A549 (cell line): ENCODE measurements around the gene FUT8. TPM values are rescaled to one million over a fixed set of nuclear protein-coding genes. Genes with fewer than 3 reads are reported as not detected.

Experiments used
- ATAC-seq, 2 experiments: fragments of 200-7000 bp in 1 of 2; fragments of >200 bp in 1 of 2; cut with Nextera tagmentation in 1 of 2; cut with Tn5 transposase in 1 of 2; 3 replicates each; pipeline versions ENCODE4 v1.8.0 to v1.9.1; 2018 to 2020; ENCODE audit warnings: mild to moderate bottlenecking in 1 of 2, moderate library complexity in 1 of 2
- CTCF ChIA-PET: fragments of 300-600 bp; sonication (Branson Sonifier 250); formaldehyde crosslinking; extraction: SDS; loops from one replicate; lab custom pipeline; 2021; ENCODE audit warnings: antibody characterized with exemption, inconsistent platforms; lab: Yijun Ruan, JAX
- POLR2A ChIA-PET: fragments of 350-600 bp; formaldehyde crosslinking; extraction: SDS; loops from one replicate; lab custom pipeline; 2021; ENCODE audit warnings: antibody characterized with exemption, inconsistent platforms; lab: Yijun Ruan, JAX
- DNase-seq, 2 experiments: peaks; one replicate each; pipeline versions ENCODE4 v3.0.0 to v3.0.0-alpha.2; 2011 to 2016; ENCODE audit warnings: low read depth in 1 of 2, low spot score in 1 of 2
- FAIRE-seq: peaks from 2 replicates; lab custom pipeline; 2011; peaks lifted over from hg19 to GRCh38; lab: Jason Lieb, UNC
- H3K27ac ChIP-seq, 2 experiments: fragments of >200 bp; sonication (Bioruptor Twin); formaldehyde crosslinking; 3 replicates each; pipeline ENCODE4 v1.5.1; 2016 to 2017
- H3K4me1 ChIP-seq: fragments of >200 bp; sonication (Bioruptor Twin); formaldehyde crosslinking; 3 replicates; pipeline ENCODE4 v1.6.1; 2016
- H3K4me2 ChIP-seq: fragments of >200 bp; sonication (Bioruptor Twin); formaldehyde crosslinking; 3 replicates; pipeline ENCODE4 v1.6.1; 2016
- H3K4me3 ChIP-seq: fragments of >200 bp; sonication (Bioruptor Twin); formaldehyde crosslinking; 3 replicates; pipeline ENCODE4 v1.5.1; 2016
- H3K9me3 ChIP-seq: fragments of >200 bp; sonication (Bioruptor Twin); formaldehyde crosslinking; 3 replicates; pipeline ENCODE4 v1.6.1; 2016
- ATOH8 ChIP-seq: fragments of 250-450 bp; sonication (Bioruptor Pico); IDR thresholded peaks from 2 replicates; pipeline ENCODE4 v1.5.0; 2020; ENCODE audit warnings: low read depth, mild to moderate bottlenecking, moderate library complexity
- CBX2 ChIP-seq: fragments of 200-600 bp; sonication (generic); IDR thresholded peaks from 2 replicates; pipeline ENCODE4 v1.6.1; 2016; ENCODE audit warnings: low read depth, mild to moderate bottlenecking, borderline replicate concordance
- CHD4 ChIP-seq: fragments of 200-600 bp; sonication (generic); IDR thresholded peaks from 2 replicates; pipeline ENCODE4 v1.6.1; 2016; ENCODE audit warnings: antibody characterized with exemption, mild to moderate bottlenecking, borderline replicate concordance
- CTCF ChIP-seq: fragments of >200 bp; sonication (Bioruptor Twin); formaldehyde crosslinking; IDR thresholded peaks from 3 replicates; pipeline ENCODE4 v1.5.1; 2016
- ESRRA ChIP-seq: fragments of 150-350 bp; IDR thresholded peaks from 2 replicates; pipeline ENCODE4 v1.6.1; 2014; ENCODE audit warnings: mild to moderate bottlenecking, low read length, borderline replicate concordance
- FOSB ChIP-seq: fragments of 250-450 bp; sonication (Bioruptor Pico); IDR thresholded peaks from 2 replicates; pipeline ENCODE4 v1.5.0; 2020; ENCODE audit warnings: mild to moderate bottlenecking, moderate library complexity
- HEYL ChIP-seq: fragments of 250-450 bp; sonication (Bioruptor Pico); IDR thresholded peaks from 2 replicates; pipeline ENCODE4 v1.8.0; 2021; ENCODE audit warnings: mild to moderate bottlenecking, moderate library complexity
- HOXB5 ChIP-seq: fragments of 250-450 bp; sonication (Bioruptor Pico); IDR thresholded peaks from 2 replicates; pipeline ENCODE4 v1.5.0; 2020; ENCODE audit warnings: mild to moderate bottlenecking, moderate library complexity
- KDM1A ChIP-seq: fragments of 200-600 bp; sonication (generic); IDR thresholded peaks from 2 replicates; pipeline ENCODE4 v1.6.1; 2016; ENCODE audit warnings: low read depth, mild to moderate bottlenecking
- MAFK ChIP-seq: fragments of 450-650 bp; IDR thresholded peaks from 2 replicates; pipeline ENCODE4 v1.6.1; 2014; ENCODE audit not compliant: partially characterized antibody
- MAZ ChIP-seq: fragments of 150-350 bp; IDR thresholded peaks from 2 replicates; pipeline ENCODE4 v1.6.1; 2014; ENCODE audit warnings: antibody characterized with exemption, low read depth, low read length, borderline replicate concordance
- NFE2L2 ChIP-seq: fragments of 150-350 bp; conservative IDR thresholded peaks from 2 replicates; pipeline ENCODE4 v1.6.1; 2014; ENCODE audit warnings: low read length
- NPAS2 ChIP-seq: fragments of 250-450 bp; sonication (Bioruptor Pico); IDR thresholded peaks from 2 replicates; pipeline ENCODE4 v1.8.0; 2022; ENCODE audit warnings: mild to moderate bottlenecking, moderate library complexity, borderline replicate concordance
- PBX3 ChIP-seq: IDR thresholded peaks from 2 replicates; pipeline ENCODE4 v1.6.1; 2012
- PHF8 ChIP-seq: fragments of 200-600 bp; sonication (generic); IDR thresholded peaks from 2 replicates; pipeline ENCODE4 v1.6.1; 2016; ENCODE audit warnings: low read depth, mild to moderate bottlenecking, antibody characterized with exemption, moderate library complexity, borderline replicate concordance
- RARB ChIP-seq: fragments of 250-450 bp; sonication (Bioruptor Pico); IDR thresholded peaks from 2 replicates; pipeline ENCODE4 v1.8.0; 2021; ENCODE audit warnings: mild to moderate bottlenecking, moderate library complexity
- RCOR1 ChIP-seq: fragments of 150-350 bp; IDR thresholded peaks from 2 replicates; pipeline ENCODE4 v1.6.1; 2014; ENCODE audit warnings: antibody characterized with exemption, low read length, low read depth
- RNF2 ChIP-seq: fragments of 200-600 bp; sonication (generic); IDR thresholded peaks from 2 replicates; pipeline ENCODE4 v1.6.1; 2016; ENCODE audit warnings: low read depth, mild to moderate bottlenecking, antibody characterized with exemption, moderate library complexity, borderline replicate concordance
- SMC3 ChIP-seq: fragments of >200 bp; sonication (Bioruptor Twin); formaldehyde crosslinking; IDR thresholded peaks from 3 replicates; pipeline ENCODE4 v1.6.1; 2018; ENCODE audit warnings: inconsistent platforms
- SREBF2 ChIP-seq: fragments of 450-650 bp; IDR thresholded peaks from 2 replicates; pipeline ENCODE4 v1.6.1; 2014; ENCODE audit warnings: mild to moderate bottlenecking, moderate library complexity
- TP53 ChIP-seq: fragments of 250-450 bp; sonication (Bioruptor Pico); IDR thresholded peaks from 2 replicates; pipeline ENCODE4 v1.5.0; 2021; ENCODE audit warnings: mild to moderate bottlenecking, moderate library complexity
- ZC3H11A ChIP-seq: fragments of 450-650 bp; IDR thresholded peaks from 2 replicates; pipeline ENCODE4 v1.6.1; 2014; ENCODE audit warnings: antibody characterized with exemption, mild to moderate bottlenecking
- ZFP36 ChIP-seq: fragments of 450-650 bp; IDR thresholded peaks from 2 replicates; pipeline ENCODE4 v1.6.1; 2014; ENCODE audit warnings: borderline replicate concordance; ENCODE audit not compliant: partially characterized antibody
- WGBS: methylation state at CpG from one replicate; pipeline ENCODE4 v1.1.6; 2017; ENCODE audit errors: missing lambda C conversion rate; 5-methylcytosine and 5-hydroxymethylcytosine counted together
- polyA plus RNA-seq, 4 experiments: library from polyadenylated mRNA; depleted of rRNA in 3 of 4; stranded (reverse); fragments of >200 nt; fragmentation: RNase III in 1 of 4; extraction: RNeasy Plus Mini Kit Qiagen cat#74134 plus additional on column Dnase treatment in 1 of 4; gene quantifications; 2 replicates in 3 of 4; 3 replicates in 1 of 4; pipeline ENCODE4 v1.2.3, GENCODE V29; 2011 to 2017
- TF ChIP-seq, protein P1 (sequence below): fragments of 450-650 bp; IDR thresholded peaks from 2 replicates; pipeline ENCODE4 v1.6.1; 2014; ENCODE audit warnings: antibody characterized with exemption
- TF ChIP-seq, protein P2 (sequence below): IDR thresholded peaks from 2 replicates; pipeline ENCODE4 v1.6.1; 2012; ENCODE audit warnings: low read depth, borderline replicate concordance

The FUT8 gene
- polyA plus RNA-seq, 2 of the 4 experiments (the other 2 are of a cell fraction), result 20.3 to 22.9 TPM

DNA sequence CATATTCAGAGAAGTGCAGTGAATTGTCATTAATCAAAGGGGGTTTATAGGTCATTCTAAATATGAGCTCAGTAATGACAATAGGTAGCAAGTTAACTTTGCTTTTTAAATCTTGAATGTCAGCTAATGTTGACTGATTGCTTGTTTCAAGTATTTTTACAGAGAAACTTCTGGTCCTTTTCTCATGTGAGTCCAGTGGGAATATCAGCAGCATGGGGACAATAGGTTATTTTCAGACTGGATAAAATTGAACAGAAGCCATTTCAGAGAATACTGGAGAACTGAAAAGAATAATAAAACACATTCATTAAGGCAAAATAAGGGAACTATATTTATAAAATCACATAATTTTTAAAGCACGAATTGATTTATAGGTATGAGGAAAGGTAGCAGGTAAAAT, 78.7 kb downstream of the FUT8 start:
- no peak for FAIRE-seq
- no peak for ATAC-seq
- no peak overlapping the region for H3K27ac ChIP-seq
- no peak for TF ChIP-seq ZFP36
- no peak for TF ChIP-seq MAZ
- TF ChIP-seq PBX3, result no peak
- TF ChIP-seq RARB (CRISPR knock-in tag), result no peak
- TF ChIP-seq MAFK, result no peak
- no peak for TF ChIP-seq ZC3H11A
- TF ChIP-seq, protein P1, sequence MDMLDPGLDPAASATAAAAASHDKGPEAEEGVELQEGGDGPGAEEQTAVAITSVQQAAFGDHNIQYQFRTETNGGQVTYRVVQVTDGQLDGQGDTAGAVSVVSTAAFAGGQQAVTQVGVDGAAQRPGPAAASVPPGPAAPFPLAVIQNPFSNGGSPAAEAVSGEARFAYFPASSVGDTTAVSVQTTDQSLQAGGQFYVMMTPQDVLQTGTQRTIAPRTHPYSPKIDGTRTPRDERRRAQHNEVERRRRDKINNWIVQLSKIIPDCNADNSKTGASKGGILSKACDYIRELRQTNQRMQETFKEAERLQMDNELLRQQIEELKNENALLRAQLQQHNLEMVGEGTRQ, result no peak
- no peak for TF ChIP-seq CTCF
- TF ChIP-seq RCOR1, result no peak
- no peak overlapping the region for H3K4me2 ChIP-seq
- no peaks in the 10 kb centered on the region for H3K4me1 ChIP-seq
- no peak for DNase-seq
- CTCF ChIA-PET, result no interaction called here
- H3K9me3 ChIP-seq, result no peaks in the 10 kb centered on the region
- POLR2A ChIA-PET, result no interaction called here
- H3K4me3 ChIP-seq, result no peak overlapping the region
- WGBS, result 68% methylated on average over 1 of the region's 1 CpG

- FAIRE-seq, result no peak
- Histone ChIP-seq H3K4me1 (no peaks in the 10 kb centered on the region), H3K9me3 (no peaks in the 10 kb centered on the region), H3K4me2 (no peak overlapping the region), H3K27ac (no peak overlapping the region), H3K4me3 (no peak overlapping the region)
- 92% methylated on average over 3 of the region's 3 CpGs for WGBS
- DNase-seq, result no peak
- ChIA-PET CTCF (no interaction called here), POLR2A (no interaction called here)
- no peak for TF ChIP-seq SREBF2
- TF ChIP-seq PHF8, result no peak
- TF ChIP-seq NPAS2 (CRISPR knock-in tag), result no peak
- TF ChIP-seq CBX2, result no peak
- no peak for TF ChIP-seq ESRRA
- no peak for TF ChIP-seq NFE2L2
- TF ChIP-seq CHD4, result no peak
- TF ChIP-seq HEYL, result no peak
- no peak for TF ChIP-seq SMC3
- no peak for TF ChIP-seq RNF2
- ATAC-seq, result no peak
These were observed 79.7 kb downstream of the FUT8 start for GRCh38 chr14:65492266-65492665.

GRCh38 chr14:65495196-65495595, 82.7 kb downstream of the FUT8 start:
- ATAC-seq (no peak), DNase-seq (no peak), FAIRE-seq (no peak)

More at GRCh38 chr14:65495196-65495595, 82.7 kb downstream of the FUT8 start:
- 78% methylated on average over 1 of the region's 1 CpG for WGBS
- Histone ChIP-seq H3K9me3 (no peaks in the 10 kb centered on the region), H3K4me1 (no peaks in the 10 kb centered on the region), H3K27ac (no peak overlapping the region), H3K4me3 (no peak overlapping the region), H3K4me2 (no peak overlapping the region)
- CTCF ChIA-PET, result no interaction called here
- POLR2A ChIA-PET, result no interaction called here
- TF ChIP-seq, protein P2, sequence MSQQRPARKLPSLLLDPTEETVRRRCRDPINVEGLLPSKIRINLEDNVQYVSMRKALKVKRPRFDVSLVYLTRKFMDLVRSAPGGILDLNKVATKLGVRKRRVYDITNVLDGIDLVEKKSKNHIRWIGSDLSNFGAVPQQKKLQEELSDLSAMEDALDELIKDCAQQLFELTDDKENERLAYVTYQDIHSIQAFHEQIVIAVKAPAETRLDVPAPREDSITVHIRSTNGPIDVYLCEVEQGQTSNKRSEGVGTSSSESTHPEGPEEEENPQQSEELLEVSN, result no peak
- no peak for TF ChIP-seq KDM1A
- no peak for TF ChIP-seq TP53 (CRISPR knock-in tag)
- no peak for TF ChIP-seq CHD4
- no peak for TF ChIP-seq FOSB (CRISPR knock-in tag)
- TF ChIP-seq HOXB5 (CRISPR knock-in tag), result no peak
- no peak for TF ChIP-seq MAFK
- TF ChIP-seq NPAS2 (CRISPR knock-in tag), result no peak
- no peak for TF ChIP-seq ATOH8 (CRISPR knock-in tag)
- no peak for TF ChIP-seq CBX2
